CD4-positive, alpha-beta T cell treated with Interleukin-15 for 1 hour (primary cell): ENCODE results near the gene C6orf89.
"Not testable (repeated sequence)": the region's sequence is repeated elsewhere in the genome, so short reads cannot be mapped to it uniquely, and the experiment has no call there.

Experiments used
- DNase-seq: peaks from one replicate; pipeline ENCODE4 v3.0.0-alpha.2; 2020

The C6orf89 gene

DNA sequence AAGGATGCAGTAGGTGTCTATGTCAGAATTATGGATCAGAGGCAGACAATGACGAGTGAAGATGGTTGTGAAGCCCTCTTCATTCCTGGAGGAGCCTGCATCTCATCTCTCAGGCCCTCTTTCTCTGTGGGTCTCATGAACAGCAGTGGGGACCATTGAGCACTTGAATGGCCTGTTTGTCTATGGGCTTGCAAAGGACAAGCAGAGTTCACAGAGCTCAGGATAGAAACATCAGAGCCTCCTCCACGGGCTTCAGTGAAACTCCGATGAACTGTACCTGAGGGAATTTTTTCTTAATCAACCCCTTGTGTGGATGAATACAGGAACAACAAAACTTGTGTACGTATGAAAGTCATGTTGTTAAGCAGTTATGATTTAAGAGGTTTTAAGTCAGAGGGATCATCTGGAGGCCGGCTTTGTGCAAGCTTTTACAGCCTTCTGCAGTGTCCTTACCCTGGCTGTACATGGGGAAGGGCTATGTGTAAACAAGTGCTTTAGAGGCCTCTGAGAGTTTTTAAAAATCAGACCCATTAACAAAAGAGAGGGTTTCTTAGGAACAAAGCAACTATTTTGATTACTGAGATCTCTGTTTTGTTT is 39.1 kb downstream of the C6orf89 start:
- DNase-seq = no peak

DNA sequence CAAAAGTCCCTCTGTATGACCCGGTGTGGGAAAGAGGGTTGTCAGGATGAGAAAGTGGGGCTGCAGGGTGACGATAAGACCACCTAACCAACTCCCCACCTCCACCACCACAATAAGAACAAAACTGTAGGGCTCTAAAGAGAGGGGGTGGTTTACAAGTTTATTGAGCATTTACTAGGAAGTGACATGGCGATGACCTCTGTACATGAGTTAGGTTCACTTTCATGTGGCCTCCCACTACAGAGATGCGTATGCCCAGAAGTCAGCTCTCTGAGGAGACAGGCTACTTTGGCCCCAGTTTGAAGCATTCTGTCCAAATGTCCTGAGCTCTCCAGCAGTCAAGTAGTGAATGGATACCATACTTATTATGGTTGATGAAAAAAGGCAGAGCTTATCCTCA is 40.1 kb downstream of the C6orf89 start:
- DNase-seq = no peak

DNA sequence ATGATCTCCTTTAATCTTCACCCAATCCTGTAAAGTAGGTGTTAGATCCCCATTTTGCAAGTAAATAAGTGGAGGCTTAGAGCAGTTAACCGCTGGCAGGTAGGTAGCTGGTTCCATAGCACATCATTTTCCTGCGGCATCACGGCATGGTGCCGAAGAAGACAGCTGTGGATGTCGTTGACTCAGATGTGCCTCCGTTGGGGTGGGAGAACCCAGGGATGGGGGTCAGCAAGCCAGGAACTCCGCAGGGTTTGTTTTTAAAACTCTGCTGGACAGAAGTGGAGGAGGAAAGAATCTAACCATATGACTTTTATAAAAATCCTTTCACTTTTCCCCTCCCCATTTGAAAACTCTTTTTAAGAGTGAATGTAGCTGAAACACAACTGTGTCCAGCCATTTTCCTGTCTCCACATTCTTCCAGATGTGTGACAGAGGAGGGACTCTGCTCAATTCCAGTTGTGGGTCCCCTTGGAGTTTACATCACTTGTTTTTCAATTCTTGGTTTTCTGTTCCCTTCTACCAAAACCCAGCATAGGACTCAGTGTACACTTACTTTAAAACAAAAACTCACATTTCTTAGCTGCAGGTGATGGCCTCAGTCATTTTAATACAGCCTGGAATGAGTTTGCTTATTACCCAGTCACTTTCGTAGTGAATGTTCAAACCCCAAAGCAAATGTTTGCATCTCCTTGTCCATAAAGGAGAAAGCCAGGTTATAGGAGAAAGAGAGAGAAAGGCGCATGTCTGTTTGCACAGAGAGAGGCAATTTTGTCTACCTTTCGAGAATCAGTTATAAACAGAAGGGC is 41.2 kb downstream of the C6orf89 start:
- DNase-seq = no peak

DNA sequence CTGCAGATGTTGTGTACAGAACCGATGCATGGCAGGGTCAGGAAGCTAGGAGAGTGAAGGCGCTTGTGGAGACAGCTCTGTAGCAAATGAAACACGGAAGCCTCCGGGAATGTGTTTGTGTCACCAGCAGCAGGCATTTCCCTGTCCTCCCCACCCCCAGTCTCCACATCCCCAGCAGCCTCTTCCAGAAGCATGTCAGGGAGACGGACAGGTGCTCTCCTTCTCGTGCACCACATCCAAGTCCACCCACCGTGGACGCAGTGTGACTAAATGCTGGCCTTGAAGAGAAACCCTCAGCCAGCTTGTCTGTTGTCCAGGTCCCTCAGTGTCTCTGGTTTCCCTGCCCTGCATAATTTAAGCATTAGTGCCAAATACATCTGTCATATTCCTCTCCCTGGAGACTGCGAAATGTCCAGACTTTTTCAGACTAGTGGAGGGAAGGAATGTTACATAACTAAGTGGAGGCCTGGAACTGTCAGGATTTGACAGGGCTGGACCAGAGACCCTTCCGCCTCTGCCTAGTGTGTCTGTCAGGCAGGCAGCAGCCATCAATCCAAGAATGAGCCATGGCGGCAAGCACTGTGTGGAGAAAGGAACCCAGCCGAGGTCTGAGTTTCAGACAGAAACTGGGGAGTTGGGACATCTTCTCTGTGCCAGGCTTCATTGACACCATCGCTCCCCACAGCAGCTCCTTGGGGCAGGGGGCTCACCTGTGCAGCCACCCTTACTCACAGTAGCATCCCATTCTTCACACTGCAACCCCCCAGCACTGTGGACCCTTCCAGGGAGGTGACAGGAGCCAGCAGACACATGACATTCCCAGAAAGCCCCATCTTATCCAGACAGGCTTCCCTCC is 42.2 kb downstream of the C6orf89 start:
- DNase-seq = no peak

DNA sequence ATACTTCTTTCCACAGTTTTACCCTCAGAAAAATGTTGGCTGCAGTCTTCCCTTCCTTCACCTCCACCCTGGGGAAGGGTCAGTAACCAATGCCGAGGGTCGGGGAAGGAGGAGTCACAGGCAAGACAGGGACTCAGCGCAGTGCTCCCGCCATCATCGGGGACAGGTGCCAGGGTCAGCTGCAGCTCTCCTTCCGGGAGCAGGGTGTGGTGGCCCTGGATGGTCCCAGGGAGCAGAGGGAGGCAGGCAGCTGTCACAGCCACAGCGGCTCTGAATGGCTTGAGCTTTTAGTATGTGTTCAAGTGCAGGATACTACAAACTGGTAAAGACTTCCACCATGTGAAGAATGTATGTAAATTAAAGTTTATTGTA is 42.8 kb downstream of the C6orf89 start:
- DNase-seq = no peak

DNA sequence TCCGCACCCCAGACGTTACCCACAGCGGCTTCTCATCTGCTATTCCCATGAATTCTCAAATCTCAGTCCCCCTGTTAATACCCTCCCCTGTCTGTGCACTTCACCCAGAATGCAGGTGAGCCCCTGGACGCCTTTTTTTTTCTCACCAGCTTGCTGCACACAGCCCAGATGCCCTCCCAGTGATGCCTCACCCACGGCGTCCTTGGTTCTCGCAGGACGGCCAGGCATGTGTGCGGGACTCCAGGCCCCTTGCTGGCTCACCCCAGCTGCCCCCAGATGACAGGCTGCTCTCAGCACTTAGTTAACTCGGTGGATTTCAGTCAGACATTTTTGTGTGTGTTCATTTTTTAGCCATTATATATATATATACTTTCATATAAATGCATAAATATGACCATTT is 43.4 kb downstream of the C6orf89 start:
- no peak for DNase-seq

DNA sequence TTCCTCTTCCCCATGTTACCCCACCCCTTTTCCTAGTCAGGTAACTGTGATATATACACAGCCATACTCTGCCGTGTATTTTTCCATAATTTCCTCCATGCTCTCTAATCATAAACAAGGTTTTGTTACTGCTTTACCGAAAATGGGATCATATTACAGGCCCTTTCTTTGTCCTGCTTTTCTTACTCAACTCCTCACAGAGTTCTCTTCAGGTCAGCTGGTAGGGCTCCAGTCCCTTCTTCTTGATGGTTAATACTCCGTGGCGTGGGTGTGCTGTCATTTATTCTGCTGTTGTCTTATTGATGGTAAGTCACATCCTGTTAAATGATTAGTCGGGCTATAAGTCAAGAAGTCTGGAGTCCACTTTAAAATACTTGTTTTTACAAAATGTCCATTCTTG is 43.9 kb downstream of the C6orf89 start:
- DNase-seq = no peak

DNA sequence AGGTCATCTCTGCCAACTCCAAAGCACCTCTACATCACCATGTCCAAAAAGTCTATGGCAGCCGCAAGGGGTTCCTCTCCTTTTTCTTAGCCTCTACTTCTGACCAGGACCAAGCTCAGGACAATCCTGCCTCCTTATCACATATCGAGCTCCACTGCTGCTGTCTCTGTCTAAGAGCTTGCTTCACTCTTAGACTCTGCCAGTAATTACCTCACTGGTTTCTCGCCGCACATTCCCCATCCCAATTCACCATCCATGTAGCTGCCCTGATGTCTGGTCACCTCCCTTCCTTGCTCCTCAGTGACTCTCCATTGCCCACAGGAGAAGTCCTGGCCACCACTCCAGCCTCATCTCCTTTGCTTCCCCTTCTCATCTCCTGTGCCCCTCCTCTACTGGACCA is 44.7 kb downstream of the C6orf89 start:
- DNase-seq = no peak

DNA sequence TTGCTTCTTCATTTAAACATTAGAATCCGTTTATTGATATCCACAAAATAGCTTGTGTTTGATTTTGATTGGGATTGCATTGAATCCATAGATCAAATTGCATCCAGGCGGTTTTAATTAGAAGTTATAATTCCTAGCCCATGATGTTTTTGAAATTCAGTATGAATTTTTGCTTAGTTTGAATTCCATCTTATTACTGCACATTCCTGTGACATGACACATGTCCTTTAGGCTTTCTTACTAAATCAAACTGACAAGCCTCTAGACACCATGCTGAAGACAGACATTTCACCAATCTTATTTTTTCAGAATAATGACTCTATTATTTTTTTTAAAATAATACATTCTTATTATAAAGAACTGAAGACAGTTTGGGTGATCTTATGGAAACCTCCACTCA is 47.4 kb downstream of the C6orf89 start:
- DNase-seq = no peak

DNA sequence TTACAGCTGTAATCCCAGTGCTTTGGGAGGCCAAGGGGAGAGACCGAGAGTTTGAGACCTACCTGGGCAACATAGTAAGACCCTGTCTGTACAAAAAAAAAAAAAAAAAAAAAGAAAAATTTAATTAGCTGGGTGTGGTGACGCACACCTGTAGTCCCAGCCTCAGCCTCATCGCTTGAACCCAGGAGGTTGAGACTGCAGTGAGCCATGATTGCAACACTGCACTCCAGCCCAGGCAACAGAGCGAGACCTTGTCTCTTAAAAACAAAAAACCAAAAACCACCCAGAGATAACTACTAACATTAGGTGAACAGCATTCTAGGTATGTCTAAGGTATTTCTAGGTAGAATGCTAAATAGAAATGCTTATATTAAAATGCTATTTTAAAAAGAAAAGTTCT is 47.8 kb downstream of the C6orf89 start:
- DNase-seq = no peak

DNA sequence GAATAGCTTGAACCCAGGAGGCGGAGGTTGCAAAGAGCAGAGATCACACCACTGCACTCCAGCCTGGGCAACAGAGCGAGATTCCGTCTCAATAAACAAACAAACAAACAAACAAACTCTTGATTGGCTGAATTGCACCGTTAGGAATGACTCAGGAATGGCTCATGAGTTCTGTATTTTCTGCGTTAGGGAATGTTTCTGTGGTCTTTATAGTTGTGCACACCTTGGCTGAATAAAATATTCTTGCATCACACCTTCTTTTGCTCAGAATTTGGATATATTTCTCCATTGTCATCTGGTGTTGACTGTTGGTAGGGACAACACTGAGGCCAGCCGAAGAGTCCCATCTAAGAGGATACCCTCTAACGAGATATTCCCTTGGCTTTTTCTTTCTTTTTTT is 49.1 kb downstream of the C6orf89 start:
- DNase-seq = no peak

DNA sequence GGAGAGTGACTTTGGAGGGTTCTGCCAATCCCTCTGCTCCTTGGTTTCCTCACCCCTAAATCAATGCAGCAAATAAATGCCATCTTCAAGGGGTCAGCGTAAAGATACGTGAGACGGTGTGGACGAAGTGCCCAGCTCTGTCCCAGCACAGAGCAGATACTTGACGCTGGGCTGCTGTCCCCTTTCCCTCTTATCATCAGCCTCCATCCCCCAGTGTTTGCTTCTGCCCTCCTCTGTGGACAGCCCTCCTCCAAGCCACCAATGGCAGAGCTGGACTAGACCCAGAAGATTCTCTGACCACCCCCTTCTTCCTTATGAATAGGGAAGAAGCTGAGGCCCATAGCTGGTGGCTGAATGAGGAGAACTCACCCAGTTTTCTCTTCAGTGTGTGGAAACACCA is 51.1 kb downstream of the C6orf89 start:
- no peak for DNase-seq

DNA sequence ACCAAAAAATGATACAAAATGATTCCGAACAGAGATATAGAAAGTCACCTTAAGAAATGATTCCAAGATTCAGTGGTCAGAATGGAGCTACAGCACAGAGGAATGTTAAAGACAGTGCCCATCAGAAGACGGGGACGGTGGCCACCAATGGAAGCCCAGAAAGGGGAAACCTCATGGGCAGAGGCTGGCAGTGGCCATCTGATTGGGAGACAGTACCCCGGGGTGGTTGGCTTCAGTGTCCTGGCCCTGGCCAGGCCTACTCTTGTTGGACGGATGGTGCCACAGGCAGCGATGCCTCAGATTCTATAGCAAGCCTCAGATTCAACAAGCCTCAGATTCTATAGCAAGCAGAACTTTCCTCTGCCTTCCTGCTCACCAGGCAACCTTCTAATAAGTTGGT is 52.1 kb downstream of the C6orf89 start:
- no peak for DNase-seq

DNA sequence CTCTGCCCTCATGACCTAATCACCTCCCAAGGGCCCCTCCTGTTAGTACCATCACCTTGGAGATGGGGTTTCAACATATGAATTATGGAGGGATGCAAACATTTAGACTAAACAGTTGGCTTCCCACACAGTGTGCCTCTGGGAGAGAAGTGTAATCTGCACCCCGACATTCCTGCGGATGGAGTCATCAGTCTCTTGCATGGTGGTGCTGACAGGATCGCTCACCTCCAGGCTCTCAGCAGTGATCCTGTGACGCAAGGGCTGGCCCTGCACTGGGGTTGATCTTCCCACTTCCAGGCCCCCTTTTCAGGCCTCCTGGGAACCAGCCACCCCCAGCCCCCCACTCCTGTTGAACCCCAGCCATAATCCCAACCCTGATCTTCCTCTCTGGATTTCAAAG is 52.8 kb downstream of the C6orf89 start:
- DNase-seq = no peak

DNA sequence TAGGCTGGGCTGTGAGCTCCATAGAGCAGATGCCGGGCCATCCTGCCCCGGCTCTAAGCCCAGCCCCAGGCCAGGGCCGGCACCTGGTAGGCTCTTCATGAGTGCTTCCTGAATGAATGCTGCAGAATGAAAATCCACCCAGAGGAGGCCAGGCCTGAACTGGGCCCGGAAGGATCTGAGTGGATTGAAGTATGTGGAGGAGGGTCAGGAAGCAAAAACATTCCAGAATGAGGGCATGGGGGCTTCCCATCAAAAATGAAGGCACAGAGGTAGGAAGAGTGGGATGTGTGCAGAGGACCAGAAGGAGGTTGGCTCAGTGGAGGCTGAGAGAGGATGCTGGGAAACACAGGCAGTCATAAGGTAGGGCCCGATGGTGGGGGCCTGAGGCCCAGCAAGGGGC is 53.3 kb downstream of the C6orf89 start:
- not testable (repeated sequence) for DNase-seq

DNA sequence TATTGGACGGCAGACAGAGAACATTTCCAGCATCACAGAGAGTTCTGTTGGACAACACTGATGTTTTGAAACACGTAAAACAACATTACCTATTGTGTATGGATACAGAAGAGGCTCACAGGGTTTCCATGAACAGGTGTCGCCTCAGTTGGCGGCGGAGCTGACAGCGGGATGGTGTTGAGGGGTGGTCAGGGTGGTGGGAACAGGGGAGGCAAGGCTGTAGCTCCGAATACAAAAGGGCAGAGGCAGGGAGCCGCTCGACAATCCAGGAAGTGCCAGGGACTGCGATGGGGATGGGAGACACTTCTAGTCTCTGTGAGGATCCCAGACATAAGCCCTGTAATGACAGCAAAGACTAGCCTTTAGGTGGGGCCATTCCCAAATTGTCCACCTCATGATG is 54.3 kb downstream of the C6orf89 start:
- DNase-seq = no peak

DNA sequence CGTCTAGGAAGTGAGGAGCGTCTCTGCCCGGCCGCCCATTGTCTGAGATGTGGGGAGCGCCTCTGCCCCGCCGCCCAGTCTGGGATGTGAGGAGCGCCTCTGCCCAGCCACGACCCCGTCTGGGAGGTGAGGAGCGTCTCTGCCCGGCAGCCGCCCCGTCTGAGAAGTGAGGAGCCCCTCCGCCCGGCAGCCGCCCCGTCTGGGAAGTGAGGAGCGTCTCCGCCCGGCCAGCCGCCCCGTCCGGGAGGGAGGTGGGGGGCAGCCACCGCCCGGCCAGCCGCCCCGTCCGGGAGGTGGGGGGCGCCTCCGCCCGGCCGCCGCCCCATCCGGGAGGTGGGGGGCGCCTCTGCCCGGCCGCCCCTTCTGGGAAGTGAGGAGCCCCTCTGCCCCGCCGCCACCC is 55.8 kb downstream of the C6orf89 start:
- DNase-seq = not testable (repeated sequence)

DNA sequence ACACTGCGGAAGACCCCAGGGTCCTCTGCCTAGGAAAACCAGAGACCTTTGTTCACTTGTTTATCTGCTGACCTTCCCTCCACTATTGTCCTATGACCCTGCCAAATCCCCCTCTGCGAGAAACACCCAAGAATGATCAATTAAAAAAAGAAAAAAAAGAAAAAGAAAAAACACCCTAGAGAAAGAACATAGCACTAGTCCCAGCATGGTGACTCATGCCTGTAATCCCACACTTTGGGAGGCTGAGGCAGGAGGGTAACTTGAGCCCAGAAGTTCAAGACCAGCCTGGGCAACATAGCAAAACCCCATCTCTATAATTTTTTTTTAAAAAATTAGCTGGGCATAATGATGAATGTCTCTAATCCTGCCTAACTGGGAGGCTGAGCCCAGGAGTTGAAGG is 56.6 kb downstream of the C6orf89 start:
- DNase-seq = not testable (repeated sequence)

DNA sequence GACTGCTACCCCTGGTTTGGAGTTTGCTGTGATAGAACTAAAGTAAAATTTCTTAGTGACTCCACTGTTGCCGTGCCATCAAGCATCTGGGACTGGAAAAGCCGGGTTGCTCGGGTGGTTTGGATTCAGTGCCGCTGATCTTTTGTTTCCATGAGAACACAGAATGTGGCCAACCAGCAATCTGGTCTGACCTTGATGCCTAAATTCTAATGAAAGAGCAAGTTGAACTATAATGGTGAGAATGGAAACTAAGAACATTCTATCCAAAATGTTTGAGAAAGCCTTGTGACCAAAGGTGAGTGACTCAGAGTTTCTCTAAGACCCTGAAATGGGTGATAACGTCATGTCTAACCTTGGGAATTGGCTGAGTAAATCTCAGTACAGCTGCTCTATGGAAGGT is 58.9 kb downstream of the C6orf89 start:
- DNase-seq = no peak

DNA sequence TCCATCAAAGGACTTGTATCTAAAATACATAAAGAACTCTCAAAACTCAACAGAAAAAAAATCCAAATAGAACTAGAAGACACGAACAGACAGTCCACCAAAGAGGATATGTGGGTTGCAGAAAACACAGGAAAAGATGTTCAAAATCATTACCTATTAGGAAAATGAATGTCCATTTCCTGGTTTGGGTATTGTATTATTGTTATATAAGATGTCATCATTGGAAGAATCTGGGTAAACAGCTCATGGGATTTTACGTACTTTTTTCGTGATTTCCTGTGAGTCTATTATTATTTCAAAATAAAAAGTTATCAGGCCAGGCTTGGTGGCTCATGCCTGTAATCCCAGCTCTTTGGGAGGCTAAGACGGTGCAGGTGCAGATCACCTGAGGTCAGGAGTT is 59.5 kb downstream of the C6orf89 start:
- DNase-seq = no peak

DNA sequence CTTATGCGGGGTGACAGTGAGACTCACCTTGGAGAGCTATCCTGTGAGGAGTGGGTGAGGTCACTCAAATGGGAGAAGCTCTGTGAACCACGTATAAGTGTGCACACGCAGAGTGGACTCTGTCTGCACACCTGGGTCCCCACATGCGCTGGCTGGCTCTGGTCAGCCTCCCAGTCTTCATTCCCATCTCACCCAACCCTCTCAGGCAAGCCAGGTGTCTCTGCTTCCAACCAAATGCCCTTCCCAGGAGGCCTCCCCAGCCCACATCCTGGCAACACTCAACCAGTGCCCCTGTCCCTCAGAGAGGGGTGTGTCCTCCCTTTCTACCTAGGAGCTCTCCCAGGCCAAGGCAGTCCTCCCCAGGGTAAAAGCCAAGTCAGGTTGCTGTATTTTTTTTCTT is 60.8 kb downstream of the C6orf89 start:
- no peak for DNase-seq

DNA sequence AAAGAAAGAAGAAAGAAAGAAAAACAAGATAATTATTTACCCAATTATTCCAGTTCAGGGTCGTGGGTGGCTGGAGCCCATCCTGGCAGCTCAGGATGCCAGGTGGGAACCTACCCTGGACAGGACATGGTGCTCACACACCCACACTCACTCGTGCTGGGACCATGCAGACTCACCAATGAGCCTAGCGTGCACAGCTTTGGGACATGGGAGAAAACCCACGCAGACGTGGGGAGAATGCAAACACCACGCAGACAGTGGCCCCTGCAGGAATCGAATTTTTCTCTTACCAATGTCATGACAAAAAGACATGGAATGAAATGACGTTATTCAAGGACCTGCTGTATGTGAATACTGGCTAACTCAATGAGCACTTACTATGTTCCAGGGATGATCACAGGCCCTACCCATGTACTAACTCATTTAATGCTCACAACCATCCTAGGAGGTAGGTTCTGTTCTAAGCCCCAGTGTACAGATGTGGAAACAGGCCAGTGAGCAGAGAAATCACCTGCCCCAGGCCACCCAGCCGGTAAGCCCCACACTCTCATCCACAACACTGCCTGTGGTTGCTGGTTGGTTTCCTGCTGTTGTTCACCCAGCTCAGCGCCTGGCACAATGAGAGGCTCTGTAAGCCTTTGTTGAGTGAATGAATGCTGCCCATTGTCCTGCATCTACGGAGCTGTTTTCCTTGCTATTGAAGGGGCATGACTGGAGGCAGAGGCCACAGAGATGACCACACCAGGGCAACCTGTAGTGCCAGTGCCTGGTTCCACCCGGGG is 62.0 kb downstream of the C6orf89 start:
- no peak for DNase-seq

DNA sequence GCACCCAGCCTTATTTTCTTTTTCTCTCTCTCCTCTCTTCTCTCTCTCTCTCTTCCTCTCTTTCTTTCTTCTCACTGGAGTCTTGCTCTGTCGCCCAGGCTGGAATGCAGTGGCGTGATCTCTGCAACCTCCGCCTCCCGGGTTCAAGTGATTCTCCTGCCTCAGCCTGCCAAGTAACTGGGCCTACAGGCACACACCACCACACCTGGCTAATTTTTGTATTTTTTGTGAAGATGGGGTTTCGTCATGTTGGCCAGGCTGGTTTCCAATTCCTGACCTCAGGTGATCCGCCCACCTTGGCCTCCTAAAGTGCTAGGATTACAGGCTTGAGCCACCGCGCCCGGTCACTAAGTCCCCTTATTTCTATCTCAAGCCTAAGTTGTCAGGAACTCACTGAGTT is 63.3 kb downstream of the C6orf89 start:
- DNase-seq = not testable (repeated sequence)
